DND-41 (cell line): Measurements from ENCODE around the gene THSD4.

Source experiments
- EZH2 ChIP-seq: IDR thresholded peaks from 3 replicates; pipeline ENCODE4 v1.6.1; 2012; ENCODE audit warnings: borderline replicate concordance, low read depth, mild to moderate bottlenecking, moderate library complexity, low read length, inconsistent platforms; ENCODE audit not compliant: severe bottlenecking
- TF ChIP-seq, protein P1 (sequence below): IDR thresholded peaks from 2 replicates; pipeline ENCODE4 v1.5.1; 2012; ENCODE audit warnings: borderline replicate concordance, low read length, moderate library complexity, mild to moderate bottlenecking; ENCODE audit not compliant: poor library complexity, severe bottlenecking; ENCODE audit errors: extremely low read depth

DNA sequence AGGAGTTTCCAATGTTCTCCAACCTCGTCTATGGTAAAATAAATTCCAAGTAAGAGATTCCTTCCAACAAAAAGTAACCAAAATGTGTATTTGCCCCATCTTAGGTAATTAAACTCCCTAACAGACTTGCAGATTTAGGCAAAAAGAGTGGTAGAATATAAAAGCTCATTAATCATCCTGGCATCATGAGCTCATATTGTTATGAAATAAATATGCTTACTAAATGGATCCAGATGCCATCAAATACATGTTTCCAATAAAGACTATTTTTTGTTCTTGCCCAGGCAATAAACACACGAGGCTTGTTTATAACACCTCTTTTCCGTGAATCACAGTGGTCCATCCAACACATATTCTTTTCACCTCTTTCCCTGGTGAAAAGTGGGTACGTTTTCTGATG is 189.4 kb downstream of the THSD4 start:
- TF ChIP-seq, protein P1, sequence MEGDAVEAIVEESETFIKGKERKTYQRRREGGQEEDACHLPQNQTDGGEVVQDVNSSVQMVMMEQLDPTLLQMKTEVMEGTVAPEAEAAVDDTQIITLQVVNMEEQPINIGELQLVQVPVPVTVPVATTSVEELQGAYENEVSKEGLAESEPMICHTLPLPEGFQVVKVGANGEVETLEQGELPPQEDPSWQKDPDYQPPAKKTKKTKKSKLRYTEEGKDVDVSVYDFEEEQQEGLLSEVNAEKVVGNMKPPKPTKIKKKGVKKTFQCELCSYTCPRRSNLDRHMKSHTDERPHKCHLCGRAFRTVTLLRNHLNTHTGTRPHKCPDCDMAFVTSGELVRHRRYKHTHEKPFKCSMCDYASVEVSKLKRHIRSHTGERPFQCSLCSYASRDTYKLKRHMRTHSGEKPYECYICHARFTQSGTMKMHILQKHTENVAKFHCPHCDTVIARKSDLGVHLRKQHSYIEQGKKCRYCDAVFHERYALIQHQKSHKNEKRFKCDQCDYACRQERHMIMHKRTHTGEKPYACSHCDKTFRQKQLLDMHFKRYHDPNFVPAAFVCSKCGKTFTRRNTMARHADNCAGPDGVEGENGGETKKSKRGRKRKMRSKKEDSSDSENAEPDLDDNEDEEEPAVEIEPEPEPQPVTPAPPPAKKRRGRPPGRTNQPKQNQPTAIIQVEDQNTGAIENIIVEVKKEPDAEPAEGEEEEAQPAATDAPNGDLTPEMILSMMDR: no peak
- no peak for TF ChIP-seq EZH2
